Measurements from ENCODE around the gene FOXJ1.

GRCh38 chr17:76086384-76086783 lies 54.7 kb downstream of the FOXJ1 start:
- TF ChIP-seq POLR2A (IDR thresholded peaks at IDR 0.05; ENCODE audit: low read length): no peak
- TF ChIP-seq GATA1 (IDR thresholded peaks at IDR 0.05; ENCODE audit: low read depth, low read length): no peak
